ENCODE results near the gene CHD5.
A peak's percentile ranks its signal among the peaks of the same experiment; 100 is the strongest.

CHD5 gene

DNA sequence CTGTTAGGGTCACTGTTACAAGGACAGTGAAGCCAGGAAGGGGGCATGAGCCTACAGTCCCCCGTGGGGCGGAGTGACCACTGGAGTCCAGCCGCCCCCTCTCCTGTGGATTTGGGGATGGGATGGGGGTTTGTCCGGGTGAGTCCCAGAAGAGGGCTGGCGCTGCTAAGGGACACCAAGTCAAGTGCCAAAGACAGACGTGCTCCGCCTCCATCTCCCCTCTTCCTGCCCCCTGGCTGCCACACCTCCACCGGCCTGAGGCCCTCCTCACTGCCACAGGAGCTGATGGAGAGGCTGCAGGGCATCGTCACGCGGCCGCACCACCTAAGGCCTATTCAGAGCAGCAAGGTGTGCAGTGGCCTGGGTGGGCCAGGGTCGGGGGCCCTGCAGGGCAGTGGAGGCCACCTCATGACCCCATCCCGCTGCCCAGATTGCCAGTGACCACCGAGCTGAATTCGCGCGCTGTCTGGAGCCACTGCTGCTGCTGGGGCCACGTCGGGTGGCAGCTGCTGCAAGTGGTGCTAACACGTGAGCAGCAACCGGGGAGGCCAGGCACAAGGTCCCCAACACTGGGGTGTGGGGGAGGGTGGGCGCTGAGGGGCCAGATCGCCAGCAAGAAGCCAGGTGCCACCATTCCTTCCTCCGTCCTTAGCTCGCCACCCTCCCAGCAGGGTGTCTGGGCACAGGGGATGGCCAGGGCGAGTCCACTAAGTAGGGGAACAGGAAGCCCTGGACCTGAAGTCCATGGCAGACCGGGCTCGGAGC, 30.7 kb upstream of the CHD5 start:
- ATAC-seq = no peak
- TF ChIP-seq TCF4 (CRISPR knock-in tag; IDR thresholded peaks at IDR 0.05; ENCODE audit: borderline replicate concordance) (no peak), SNAI2 (CRISPR knock-in tag; IDR thresholded peaks at IDR 0.05) (no peak), ZFP30 (CRISPR knock-in tag; IDR thresholded peaks at IDR 0.05) (no peak), GLIS3 (CRISPR knock-in tag; IDR thresholded peaks at IDR 0.05) (no peak), ESRRG (CRISPR knock-in tag; IDR thresholded peaks at IDR 0.05) (no peak), CSDC2 (CRISPR knock-in tag; IDR thresholded peaks at IDR 0.05) (no peak), BACH2 (CRISPR knock-in tag; IDR thresholded peaks at IDR 0.05; ENCODE audit: borderline replicate concordance) (no peak), PPARA (CRISPR knock-in tag; IDR thresholded peaks at IDR 0.05; ENCODE audit: borderline replicate concordance) (no peak), ARNTL (CRISPR knock-in tag; IDR thresholded peaks at IDR 0.05; ENCODE audit: borderline replicate concordance, low read depth) (no peak), TSHZ2 (CRISPR knock-in tag; IDR thresholded peaks at IDR 0.05) (no peak)
- TF ChIP-seq, protein P1, sequence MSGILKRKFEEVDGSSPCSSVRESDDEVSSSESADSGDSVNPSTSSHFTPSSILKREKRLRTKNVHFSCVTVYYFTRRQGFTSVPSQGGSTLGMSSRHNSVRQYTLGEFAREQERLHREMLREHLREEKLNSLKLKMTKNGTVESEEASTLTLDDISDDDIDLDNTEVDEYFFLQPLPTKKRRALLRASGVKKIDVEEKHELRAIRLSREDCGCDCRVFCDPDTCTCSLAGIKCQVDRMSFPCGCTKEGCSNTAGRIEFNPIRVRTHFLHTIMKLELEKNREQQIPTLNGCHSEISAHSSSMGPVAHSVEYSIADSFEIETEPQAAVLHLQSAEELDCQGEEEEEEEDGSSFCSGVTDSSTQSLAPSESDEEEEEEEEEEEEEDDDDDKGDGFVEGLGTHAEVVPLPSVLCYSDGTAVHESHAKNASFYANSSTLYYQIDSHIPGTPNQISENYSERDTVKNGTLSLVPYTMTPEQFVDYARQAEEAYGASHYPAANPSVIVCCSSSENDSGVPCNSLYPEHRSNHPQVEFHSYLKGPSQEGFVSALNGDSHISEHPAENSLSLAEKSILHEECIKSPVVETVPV (CRISPR knock-in tag; IDR thresholded peaks at IDR 0.05) = no peak
- TF ChIP-seq, protein P2, sequence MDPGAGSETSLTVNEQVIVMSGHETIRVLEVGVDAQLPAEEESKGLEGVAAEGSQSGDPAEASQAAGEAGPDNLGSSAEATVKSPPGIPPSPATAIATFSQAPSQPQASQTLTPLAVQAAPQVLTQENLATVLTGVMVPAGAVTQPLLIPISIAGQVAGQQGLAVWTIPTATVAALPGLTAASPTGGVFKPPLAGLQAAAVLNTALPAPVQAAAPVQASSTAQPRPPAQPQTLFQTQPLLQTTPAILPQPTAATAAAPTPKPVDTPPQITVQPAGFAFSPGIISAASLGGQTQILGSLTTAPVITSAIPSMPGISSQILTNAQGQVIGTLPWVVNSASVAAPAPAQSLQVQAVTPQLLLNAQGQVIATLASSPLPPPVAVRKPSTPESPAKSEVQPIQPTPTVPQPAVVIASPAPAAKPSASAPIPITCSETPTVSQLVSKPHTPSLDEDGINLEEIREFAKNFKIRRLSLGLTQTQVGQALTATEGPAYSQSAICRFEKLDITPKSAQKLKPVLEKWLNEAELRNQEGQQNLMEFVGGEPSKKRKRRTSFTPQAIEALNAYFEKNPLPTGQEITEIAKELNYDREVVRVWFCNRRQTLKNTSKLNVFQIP (CRISPR knock-in tag; IDR thresholded peaks at IDR 0.05; ENCODE audit: borderline replicate concordance, low read depth) = no peak

GRCh38 chr1:6209661-6210580, 29.8 kb upstream of the CHD5 start:
- peak; percentile 35 for ATAC-seq
- no peak for TF ChIP-seq ZFP30 (CRISPR knock-in tag; IDR thresholded peaks at IDR 0.05)

DNA sequence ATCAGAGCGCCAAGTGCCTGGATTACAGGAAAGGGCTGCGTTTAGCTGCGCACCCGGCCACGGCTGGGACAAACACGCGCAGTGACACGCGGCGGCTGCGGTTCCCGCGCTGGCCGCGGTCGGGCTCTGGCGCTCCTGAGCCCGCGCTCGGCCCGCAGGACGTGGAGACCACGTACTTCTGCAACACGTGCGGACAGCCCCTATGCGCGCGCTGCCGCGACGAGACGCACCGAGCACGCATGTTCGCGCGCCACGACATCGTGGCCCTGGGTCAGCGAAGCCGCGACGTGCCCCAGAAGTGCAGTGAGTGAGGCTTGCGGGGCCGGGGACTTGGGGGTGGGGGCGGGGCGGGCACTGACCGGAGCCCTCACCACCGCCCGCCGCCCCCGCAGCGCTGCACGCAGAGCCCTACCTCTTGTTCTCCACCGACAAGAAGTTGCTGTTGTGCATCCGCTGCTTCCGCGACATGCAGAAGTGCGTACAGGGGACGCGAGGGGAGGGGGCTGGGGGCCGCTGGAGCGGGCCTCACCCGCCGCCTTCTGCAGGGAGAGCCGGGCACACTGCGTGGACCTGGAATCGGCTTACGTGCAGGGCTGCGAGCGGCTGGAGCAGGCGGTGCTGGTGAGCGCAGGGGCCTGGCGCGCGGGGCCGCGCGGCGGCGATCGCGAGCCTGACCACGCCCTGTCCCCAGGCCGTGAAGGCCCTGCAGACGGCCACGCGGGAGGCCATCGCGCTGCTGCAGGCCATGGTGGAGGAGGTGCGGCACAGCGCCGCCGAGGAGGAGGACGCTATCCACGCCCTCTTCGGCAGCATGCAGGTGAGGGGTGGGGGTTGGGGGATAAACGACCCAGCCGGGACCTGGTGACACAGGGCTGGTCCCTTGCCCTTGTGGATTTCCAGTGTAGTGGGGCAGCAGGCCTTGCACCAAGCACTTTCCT, 28.9 kb upstream of the CHD5 start:
- TF ChIP-seq PPARA (CRISPR knock-in tag; IDR thresholded peaks at IDR 0.05; ENCODE audit: borderline replicate concordance) = no peak
- 0 out of 2 replicates have a peak, but pooled peaks have one; percentile 22 for TF ChIP-seq ARNTL (CRISPR knock-in tag; IDR thresholded peaks at IDR 0.05; ENCODE audit: borderline replicate concordance, low read depth)
- TF ChIP-seq TCF4 (CRISPR knock-in tag; IDR thresholded peaks at IDR 0.05; ENCODE audit: borderline replicate concordance) = no peak
- TF ChIP-seq GLIS3 (CRISPR knock-in tag; IDR thresholded peaks at IDR 0.05) = no peak
- TF ChIP-seq PATZ1 (CRISPR knock-in tag; IDR thresholded peaks at IDR 0.05; ENCODE audit: borderline replicate concordance) = no peak
- TF ChIP-seq, protein P3, sequence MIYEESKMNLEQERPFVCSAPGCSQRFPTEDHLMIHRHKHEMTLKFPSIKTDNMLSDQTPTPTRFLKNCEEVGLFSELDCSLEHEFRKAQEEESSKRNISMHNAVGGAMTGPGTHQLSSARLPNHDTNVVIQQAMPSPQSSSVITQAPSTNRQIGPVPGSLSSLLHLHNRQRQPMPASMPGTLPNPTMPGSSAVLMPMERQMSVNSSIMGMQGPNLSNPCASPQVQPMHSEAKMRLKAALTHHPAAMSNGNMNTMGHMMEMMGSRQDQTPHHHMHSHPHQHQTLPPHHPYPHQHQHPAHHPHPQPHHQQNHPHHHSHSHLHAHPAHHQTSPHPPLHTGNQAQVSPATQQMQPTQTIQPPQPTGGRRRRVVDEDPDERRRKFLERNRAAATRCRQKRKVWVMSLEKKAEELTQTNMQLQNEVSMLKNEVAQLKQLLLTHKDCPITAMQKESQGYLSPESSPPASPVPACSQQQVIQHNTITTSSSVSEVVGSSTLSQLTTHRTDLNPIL (CRISPR knock-in tag; IDR thresholded peaks at IDR 0.05; ENCODE audit: low read depth) = no peak
- TF ChIP-seq, protein P2 (CRISPR knock-in tag; IDR thresholded peaks at IDR 0.05; ENCODE audit: borderline replicate concordance, low read depth) = no peak
- TF ChIP-seq ESRRG (CRISPR knock-in tag; IDR thresholded peaks at IDR 0.05) = no peak
- ATAC-seq = peak; percentile 95

All from SK-N-SH treated with all-trans-retinoic acid at 6 μM for 48 hours (cell line).